PFSK-1 (cell line): ENCODE data around the gene PARD6G.

Experiments used
- FOXP2 ChIP-seq: optimal IDR thresholded peaks from 2 replicates; pipeline ENCODE3; 2011; ENCODE audit warnings: borderline replicate concordance, control low read depth, inconsistent platforms; ENCODE audit not compliant: insufficient read depth; ENCODE audit errors: extremely low read length, extremely low read depth
- POLR2AphosphoS5 ChIP-seq: IDR thresholded peaks from 2 replicates; pipeline ENCODE4 v1.6.1; 2012; ENCODE audit warnings: low read depth, mild to moderate bottlenecking, control low read depth, low read length, moderate library complexity
- REST ChIP-seq, 2 experiments: IDR thresholded peaks; 2 replicates each; pipeline versions ENCODE4 v1.6.1 to v1.8.0; 2011 to 2012; ENCODE audit warnings: low read depth in 2 of 2, low read length in 2 of 2, control low read depth in 1 of 2, inconsistent platforms in 1 of 2, mild to moderate bottlenecking in 1 of 2, moderate library complexity in 1 of 2; ENCODE audit not compliant: insufficient read depth in 1 of 2
- SIN3A ChIP-seq: IDR thresholded peaks from 2 replicates; pipeline ENCODE4 v1.6.1; 2012; ENCODE audit warnings: mild to moderate bottlenecking, low read length, moderate library complexity, borderline replicate concordance; ENCODE audit not compliant: insufficient read depth
- TAF1 ChIP-seq: IDR thresholded peaks from 2 replicates; pipeline ENCODE4 v1.6.1; 2012; ENCODE audit warnings: low read length, control low read depth, borderline replicate concordance; ENCODE audit not compliant: insufficient read depth

Gene PARD6G

GRCh38 chr18:80175451-80176204 lies 71.7 kb downstream of the PARD6G start:
- no peak for TF ChIP-seq REST (IDR thresholded peaks at IDR 0.05; ENCODE audit: insufficient read depth in 1 of 2, low read depth in 2 of 2, low read length in 2 of 2)
- TF ChIP-seq TAF1, result no peak
- TF ChIP-seq FOXP2, result no peak

DNA sequence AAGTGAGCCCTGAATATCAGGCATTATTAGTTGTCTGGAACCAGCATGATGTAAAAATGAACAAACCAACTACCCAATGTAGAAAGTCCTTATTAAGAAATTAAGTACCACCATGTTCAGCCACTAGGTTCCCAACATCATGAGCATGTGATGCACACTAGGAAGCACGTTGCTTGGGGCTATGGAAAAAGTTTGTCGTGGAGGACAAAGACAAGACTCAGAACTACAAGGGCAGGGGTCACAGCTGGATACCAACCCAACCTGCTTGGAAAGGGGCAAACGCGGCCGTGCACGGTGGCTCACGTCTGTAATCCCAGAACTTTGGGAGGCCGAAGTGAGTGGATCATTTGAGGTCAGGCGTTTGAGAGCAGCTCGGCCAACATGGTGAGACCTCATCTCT lies 74.3 kb downstream of the PARD6G start:
- TF ChIP-seq REST (IDR thresholded peaks at IDR 0.05; ENCODE audit: insufficient read depth in 1 of 2, low read depth in 2 of 2, low read length in 2 of 2) (no peak), SIN3A (no peak), POLR2AphosphoS5 (no peak), TAF1 (no peak), FOXP2 (no peak)

GRCh38 chr18:80172056-80172455 lies 75.3 kb downstream of the PARD6G start:
- TF ChIP-seq REST (IDR thresholded peaks at IDR 0.05; ENCODE audit: insufficient read depth in 1 of 2, low read depth in 2 of 2, low read length in 2 of 2) (no peak), TAF1 (no peak), SIN3A (no peak), POLR2AphosphoS5 (no peak), FOXP2 (no peak)

GRCh38 chr18:80171054-80171872 lies 76.1 kb downstream of the PARD6G start:
- no peak for TF ChIP-seq FOXP2
- TF ChIP-seq TAF1, result no peak
- TF ChIP-seq SIN3A, result no peak
- no peak for TF ChIP-seq POLR2AphosphoS5
- no peak for TF ChIP-seq REST (IDR thresholded peaks at IDR 0.05; ENCODE audit: insufficient read depth in 1 of 2, low read depth in 2 of 2, low read length in 2 of 2)
